Measurements from ENCODE around the gene CAPN14.
A peak's percentile ranks its signal among the peaks of the same experiment; 100 is the strongest.

The CAPN14 gene

DNA sequence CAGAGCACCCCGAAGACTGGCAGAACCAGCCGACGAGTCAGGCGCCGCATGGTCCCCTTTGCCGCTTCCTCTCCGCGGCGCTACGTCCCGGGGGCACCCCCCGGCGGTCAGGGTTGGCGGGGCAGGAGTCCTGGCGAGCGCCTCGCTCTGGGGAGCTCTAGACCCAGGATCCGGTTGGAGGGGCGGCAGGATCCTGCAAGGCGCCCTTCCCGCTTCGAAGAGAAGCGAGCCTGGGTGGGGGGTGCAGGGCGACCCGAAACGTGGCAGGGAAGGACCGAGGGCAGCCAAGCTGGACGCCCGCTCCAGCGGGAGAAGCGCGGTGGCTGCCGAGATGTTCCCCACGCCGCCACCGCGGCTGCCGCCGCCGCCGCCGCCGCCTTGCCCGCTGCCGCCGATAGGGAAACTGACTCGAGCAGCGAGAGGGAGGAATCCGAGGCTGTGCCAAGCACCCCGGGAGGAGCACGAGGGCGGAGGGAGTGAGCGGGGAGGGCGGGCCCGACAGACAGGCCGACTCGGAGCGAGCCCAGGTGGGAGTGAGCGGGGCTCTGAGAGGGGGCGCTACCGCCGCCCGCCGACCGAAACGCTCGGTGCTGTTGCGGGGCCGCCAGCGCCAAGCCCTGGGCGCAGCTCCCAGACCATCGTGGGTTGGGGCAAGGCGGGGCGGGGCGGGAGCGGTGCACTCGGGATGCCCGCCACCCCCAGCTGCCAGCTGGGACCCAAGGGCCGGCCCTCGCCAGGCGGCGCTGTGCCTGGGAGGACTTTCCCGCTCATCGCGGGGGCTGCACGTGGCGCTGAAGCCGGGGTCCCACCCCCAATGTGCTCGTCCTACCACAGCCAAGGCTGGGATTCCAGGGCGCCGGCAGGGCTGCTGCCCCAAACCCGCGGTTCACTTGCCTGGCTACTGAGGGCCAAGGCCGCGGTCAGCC, 79.0 kb downstream of the CAPN14 start, which contains the start of gene GALNT14:
GALNT14 (minus strand) TSS at position 404 of the 926 bp plus-strand sequence; CDS start at position 50, 354 bp downstream.
- DNase-seq = peak; percentile 68

DNA sequence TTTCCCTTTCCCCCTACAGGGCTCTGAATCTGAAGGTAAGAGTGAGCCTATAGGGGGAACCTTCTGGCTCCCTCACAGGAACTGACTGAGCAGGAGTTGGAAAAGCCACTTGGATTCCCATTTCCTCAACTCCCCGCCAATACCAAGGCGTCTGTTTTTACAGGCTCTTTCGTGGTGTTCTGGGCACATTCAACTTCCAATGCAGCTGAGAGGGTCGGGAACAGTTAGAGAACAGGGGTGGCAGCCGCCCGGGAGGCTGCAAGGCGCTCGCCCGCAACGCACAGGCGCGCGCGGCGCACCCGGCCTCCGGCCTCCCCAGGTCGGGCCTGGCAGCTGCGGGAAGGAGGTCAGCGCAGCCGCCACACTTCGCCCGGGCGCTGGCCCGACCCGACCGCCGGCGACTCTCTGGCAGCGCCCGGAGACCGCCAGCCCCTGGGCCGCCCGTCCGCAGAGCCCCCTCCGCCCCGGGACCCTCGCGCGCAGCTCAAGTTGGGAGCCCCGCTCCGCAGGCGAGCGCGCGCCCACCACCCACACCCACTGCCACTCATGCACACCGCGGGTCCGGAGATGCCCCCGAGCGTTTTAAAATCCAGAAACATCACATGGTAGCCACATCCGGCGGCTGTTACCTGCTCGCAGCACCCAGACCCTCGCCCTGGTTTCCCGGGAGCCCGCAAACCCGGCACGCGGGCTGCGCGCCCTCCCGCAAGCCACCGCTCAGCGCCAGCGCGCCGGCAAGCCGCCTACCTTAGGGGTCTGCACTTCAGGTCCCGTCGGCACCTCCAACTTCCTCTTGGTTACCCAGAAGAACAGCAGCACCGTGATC, 79.9 kb downstream of the CAPN14 start:
- DNase-seq = no peak

DNA sequence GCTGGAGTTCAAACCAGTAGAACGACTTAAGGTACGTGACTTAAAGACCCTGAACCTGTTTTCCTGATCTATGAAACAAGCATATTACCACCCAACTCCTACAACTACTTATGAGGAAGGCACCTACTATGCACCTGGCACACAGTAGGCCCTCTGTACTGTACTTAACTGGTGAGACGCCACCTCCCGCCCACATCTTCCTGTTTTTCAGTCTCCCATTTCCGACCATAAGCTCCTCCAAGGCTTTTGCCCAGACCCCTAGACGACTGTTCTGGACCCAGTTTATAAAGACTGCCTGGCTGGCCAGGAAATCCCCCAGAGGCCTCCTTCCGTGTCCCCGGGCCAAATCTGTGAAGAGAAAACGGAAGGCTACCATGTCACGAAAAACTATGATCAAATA, 80.6 kb downstream of the CAPN14 start:
- no peak for DNase-seq

DNA sequence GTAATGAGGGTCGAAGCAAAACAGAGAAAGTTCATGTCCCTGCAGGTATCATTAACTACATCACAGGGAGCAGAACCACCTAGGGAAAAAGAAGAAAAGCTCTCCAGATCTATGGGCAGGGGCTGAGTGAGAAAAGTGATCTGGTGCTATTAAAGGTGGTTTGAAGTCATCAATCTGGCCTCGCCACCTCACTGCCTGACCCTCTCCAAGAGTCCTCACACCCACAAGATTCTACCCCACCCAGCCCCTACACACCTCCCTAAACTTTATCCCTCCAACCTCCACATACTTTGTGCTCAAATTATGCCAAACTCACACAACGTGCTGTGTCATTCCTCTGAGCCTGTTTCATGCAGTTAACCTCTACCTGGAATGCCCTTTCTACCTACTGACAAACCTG, 81.3 kb downstream of the CAPN14 start:
- no peak for DNase-seq

DNA sequence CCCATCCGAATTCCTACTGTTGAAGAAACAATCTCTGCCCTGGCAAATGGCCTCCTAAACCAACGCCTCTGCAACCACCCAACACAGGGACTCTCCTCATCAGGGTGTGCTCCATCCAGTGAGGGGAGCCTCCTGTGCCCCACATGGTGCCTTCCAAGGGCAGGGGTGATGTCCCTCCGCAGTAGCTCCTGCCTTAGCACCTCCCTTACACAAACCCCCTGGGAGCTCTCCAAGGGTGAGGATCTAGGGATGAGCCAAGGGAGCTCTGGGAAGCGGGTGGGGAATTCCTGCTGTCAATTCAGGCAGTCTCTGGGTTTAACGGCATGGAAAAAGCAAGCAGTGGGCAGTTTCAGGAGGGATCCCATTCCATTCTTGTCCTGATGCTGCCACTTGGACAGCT, 82.8 kb downstream of the CAPN14 start:
- DNase-seq = no peak

DNA sequence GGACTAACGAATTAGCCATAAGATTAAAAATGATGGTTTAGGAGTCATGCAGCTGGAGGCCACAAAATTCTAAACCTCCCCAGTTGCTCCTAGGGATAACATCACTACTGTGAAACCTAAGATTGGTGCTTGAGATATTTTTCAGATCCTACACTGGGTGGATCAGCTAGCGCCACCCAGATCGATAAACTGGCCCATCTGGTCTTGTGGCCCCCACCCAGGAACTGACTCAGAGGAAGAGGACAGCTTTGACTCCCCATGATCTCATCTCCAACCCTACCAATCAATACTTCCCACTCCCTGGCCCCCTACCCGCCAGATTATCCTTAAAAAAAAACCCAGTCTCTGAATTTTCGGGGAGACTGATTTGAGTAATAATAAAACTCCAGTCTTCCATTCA, 84.5 kb downstream of the CAPN14 start:
- DNase-seq = no peak

DNA sequence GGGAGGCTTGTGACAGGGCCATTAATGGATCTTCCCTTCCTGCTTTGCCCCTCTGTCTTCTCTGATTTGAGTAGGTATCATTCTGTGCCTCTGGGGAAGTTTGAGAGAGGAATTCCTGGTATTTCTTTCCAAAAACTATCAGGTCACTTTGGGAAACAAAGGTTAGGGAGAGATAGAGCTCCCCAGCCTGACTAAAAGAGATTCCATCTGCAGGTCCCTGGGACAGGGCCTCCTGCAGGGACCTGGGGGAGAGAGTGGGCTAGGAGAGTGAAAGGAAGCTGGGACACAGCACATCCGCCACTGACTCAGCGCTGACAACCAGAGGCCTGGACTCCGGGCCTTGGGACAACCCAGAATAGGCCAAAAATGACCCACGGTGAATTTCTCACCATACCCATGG, 85.4 kb downstream of the CAPN14 start:
- DNase-seq = no peak

DNA sequence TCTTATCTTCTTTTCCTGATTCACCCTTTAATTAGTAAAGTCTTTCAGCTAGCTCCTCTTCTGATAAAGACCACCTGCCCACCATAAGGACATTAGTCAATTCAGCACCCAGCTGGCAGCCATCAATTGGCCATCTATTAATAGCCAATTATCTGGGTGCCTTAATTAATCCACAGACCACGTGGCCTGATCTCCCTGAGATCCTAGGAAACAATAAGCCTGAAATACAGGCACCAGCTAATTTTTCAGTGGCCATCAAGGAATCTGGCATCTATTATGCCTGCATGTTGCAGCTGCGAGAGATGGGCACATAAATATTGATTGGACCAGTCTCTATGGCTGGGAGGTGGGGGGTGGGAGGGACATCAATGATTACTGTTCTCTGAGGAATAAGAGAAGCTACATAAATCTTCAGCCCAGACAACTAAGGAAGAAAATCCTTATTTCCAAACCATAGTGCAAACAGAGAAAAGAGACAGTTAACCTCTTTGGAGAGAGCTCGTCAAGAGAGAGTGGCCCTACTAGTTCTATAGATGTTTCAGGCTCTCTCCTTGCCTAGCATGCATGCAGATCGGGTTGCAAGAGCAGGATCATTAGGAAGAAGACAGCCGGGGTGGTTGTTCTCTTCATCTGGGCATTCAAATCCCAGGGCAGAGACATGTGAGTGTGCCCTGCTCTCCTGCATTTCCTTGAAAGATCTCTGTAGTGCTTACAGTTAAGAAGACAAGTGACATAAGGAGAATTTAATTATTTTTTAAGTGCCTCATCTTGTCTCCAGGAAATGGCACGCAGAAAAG, 87.7 kb downstream of the CAPN14 start:
- no peak for DNase-seq

DNA sequence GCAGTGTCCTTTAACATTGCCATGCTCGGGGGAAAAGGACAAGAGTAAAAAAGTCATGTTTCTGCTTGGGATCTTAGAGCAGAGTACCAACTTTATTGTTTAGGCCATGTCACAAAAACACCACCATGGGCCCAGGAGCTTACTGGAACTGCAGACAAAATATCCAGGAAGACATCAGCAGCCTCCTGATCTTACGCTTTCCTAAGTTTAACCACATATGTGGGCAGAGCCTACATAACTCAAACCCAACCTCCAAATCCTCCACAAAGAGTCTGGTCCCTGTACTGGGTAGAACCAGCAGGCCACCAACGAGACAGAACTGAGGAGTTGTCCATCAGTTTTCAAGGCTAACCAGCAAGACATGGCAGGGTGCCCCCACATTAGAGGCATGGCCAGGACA, 89.4 kb downstream of the CAPN14 start:
- DNase-seq = no peak

DNA sequence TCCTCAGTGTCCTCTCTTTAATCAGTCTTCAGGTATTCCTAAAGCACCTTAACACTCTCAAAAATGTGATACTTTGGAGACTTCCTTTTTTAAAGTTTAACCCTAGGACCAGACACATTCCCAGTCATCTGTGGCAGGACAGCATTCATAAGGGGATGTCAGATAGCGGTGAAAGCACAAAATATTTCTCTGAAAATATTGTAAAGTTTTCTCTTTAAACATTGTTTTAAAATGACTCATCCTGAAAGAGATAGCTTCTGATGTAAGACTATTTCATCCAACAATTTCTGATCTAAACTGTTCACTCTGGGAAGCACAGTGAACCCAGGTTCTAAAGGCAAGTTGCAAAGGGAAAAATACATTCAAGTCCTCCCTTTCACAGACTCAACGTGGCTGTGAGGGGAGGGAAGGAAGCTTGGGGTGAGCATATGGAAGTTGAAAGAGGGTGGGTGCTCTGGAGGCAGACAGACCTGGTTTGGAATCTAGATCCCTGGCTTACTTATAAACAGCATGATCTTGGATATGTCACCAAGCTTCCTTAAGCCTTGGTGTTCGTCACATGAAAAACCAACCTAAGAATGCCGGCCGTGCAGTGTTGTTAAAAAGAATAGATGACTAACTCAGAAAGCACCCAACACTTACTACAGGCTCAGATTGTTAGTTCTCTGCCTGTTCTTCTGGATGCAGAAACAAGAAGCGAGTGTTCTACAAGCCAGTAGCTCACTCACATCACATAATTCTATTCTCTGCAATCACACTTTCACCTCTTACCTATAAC, 91.2 kb downstream of the CAPN14 start:
- no peak for DNase-seq

DNA sequence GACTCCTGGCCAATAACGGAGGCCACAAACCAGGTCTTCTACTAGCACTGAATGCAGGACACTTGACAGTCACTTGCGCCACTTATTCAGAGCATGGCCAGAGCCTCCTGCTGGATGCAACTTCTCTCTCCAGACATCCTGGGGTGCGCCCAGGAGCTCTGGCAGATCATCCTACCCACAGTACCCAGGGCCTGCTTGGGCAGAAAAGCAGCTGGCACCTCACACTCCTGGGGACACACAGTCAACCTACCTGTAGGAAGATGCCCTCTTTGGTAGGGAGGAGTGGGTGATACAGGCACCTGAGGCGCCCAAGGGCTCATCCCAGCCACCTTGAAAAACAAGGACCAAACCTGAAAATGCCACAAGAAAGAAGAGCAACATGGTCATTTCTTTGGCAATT, 92.4 kb downstream of the CAPN14 start:
- no peak for DNase-seq
